GM21786 (cell line): ENCODE measurements around the gene RPL26.
"Not testable (repeated sequence)": the region's sequence is repeated elsewhere in the genome, so short reads cannot be mapped to it uniquely, and the experiment has no call there.

Experiments
- ATAC-seq: cut with Tn5 transposase; IDR thresholded peaks from one replicate; pipeline ENCODE4 v1.9.1; 2021; ENCODE audit not compliant: unreplicated experiment

The RPL26 gene

DNA sequence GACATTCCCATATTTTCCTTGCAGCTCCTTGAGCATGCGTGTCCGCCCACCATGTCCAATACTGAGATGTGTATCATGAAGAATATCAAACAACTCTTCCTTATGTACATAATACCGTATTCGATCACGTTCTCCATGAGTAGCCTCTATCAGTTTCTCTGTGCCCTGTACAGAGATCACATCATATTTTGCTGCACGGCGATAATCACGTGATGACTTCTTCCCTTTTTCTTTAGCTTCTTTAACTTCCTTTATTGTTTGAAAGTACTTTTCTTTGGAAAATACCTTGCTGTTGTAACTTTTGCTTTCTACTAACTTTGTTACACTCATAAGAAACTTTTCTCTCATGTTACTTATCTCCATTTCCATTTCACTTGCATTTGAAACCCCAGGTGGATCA is 13.0 kb downstream of the RPL26 start:
- no peak for ATAC-seq

DNA sequence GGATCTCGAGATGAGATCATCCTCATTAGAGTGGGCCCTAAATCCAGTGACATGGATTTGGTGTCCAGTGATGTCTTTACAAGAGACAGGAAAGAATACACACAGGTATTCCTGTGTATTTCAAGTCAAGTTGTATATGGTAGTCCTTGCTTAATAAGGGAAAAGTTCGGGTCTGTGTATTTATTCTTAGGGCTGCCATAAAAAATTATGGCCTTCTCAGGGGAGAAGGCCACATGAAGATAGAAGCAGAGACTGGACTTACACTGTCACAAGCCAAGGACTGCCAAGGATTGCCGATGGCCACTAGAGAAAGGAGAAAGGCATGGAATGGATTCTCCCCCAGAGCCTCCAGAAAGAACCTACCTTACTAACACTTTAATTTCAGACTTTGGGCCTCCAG is 14.8 kb downstream of the RPL26 start:
- no peak for ATAC-seq

DNA sequence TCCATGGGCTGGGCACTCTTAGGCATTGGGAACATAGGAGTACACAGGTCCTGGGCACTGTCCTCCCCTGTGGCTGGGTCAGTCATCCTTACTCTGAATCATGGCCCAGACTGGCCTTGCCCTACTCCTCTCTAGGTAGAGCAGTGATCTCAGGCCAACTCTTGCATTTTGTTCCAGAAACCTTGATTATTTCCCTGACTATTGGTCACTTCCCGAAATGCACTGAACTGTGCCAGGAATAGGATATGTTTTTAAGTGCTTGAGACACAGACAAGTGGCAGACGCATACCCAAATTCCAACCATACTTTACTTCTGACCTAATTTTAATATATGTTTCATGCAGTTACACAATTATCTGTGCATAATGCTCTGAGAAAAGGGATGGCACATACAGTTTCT is 16.8 kb downstream of the RPL26 start:
- ATAC-seq, result no peak

DNA sequence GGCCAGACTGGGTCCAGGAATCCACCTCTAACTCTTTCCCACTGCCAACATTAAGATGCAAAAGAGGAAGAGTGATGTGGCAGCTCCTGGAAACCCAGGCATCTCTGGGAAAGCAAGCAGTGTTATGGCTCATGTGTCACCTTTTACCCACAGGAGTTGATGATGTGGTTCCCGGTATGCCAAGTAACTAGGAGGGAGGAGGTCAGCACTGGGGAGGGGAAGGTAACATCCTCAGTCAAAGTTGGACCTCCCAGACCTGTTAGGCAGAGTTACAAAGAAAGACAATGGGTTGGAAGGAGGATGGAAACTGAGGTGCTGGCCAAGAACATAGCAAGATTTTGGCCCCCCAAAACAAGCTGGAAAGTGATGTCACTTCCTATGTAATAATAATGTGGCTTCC is 17.9 kb downstream of the RPL26 start:
- ATAC-seq, result no peak

DNA sequence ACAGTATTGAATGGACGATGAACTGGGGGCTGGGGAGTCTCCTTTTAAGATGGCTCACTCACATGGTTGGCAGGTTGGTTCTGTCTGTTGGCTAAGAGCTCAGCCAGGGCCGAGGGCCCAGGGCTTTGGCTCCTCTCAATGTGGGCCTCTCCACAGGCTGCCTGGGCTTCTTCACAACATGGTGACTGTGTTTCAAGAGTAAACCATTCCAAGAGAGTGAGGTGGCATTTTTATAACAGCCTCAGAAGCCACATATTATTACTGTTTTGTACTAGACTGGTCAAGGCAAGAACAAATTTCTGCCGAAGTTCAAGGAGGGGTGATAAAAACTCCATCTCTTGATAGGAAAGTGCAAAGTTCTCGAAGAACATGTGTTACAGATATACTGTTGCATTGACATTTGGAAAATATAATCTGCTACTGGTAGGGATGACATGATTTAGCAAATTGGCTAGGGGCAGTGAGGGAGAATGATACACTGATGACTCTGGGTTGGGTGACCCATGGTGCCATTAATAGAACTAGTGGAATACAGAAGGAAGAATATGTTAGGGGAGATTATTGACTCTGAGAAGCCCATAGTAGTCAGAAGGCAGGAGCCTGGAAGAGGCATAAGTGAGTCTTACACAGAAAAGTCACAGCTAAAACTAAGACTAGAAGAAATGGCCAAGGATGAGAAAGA is 20.2 kb downstream of the RPL26 start:
- ATAC-seq, result no peak

DNA sequence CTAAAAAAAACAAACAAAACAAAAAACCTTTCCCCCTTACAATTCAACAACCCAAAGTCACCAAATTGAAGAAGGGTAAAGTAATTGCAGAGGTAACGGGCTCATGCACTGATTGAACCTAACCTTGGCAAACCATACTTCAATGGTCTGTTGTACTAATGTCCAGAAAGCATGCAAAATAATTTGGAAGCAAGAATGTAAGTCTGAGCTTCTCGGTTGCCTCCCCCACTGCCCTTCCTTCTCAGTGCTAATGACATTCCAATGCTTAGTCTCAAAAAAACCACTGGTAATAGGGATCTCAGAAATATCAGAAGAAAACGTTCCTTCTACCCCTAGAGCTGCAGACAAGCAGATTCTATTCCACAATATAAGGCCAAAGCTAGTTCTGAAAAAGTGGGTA is 22.2 kb downstream of the RPL26 start:
- no peak for ATAC-seq

DNA sequence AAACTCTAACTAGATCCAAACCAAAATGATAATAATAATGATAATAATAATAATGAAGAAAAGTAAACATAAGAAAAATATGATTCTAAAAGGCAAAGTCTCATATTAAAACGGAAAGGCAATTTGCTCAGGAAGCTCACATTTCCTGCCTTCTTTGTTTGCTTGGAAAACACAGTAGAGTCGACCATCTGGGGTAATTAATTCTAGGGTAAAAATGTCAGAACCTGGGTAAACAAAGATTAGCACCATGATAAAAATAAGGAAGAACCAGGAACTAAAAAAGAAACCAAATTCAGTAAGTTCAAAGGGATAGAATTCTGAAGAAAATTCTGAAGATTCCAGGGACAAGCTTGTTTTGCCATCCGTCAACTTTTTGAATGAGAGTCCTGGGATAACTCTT is 22.7 kb downstream of the RPL26 start:
- no peak for ATAC-seq

DNA sequence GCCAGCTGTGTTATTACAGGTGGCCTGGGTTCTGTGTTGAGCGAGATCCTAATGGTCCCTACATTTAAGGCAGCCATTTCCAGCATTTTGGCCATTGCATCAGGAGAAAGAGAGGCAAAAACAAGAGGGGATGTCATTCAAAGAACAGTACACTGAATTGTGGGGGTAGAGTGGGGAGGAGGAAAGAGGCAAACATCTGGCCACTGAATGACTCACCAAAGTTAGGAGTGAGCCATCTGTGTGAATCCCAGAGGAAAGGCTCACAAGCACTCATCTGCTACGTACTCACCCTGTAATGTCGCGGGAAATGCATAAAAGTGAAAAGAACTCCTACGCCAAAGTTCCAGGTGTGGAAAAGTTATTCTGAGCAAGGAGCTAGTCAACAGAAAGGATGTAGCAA is 23.2 kb downstream of the RPL26 start:
- no peak for ATAC-seq

DNA sequence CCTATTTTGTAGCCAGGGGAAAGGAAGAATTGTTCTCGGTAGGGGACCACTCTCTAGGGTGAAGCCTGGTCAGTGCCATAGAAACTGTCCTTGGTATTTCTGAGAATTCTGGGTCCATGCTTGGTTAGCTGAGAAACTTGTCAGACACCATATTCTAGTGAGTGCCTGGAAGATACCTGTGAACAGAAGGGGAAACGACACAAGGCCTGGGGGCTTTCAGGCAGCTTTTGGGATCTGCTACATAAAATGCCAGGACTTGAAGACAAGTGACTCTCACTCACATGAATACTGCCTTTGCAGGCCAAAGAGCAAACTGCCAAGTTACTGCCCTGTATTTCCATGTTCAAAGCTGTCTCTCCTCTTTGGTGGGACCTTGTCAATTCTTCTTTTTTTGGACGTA is 25.1 kb downstream of the RPL26 start:
- no peak for ATAC-seq

DNA sequence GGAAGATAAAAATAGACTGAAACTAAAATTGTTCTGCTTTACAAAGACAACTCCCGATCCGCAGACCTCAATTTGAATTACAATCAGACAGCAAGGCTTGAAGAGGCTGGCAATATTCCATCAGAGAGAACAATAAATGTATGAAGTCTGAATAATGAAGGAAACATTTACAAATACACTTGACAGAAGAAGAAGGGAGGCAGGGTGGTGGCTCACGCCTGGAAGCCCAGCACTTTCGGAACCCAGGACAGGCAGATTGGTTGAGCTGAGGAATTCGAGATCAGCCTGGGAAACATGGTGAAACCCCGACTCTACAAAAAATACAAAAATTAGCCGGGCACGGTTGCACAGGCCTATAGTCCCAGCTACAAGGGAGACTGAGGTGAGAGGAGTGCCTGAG is 28.8 kb downstream of the RPL26 start:
- ATAC-seq, result no peak

DNA sequence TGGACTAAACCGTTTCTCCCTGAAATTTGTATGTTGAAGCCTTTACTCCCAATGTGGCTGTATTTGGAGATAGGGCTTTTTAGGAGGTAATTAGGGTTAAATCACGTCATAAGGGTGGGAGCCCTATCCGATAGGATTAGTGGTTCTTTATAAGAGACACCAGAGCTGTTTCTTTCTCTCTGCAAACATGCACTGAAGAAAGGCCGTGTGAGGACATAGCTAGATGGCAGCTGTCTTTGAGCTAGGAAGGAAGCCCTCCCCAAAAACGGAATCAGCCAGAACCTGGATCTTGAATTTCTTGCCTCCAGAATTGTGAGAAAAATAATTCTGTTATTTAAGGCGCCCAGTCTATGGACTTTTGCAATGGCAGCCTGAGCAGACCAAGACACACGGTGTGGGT is 29.3 kb downstream of the RPL26 start:
- no peak for ATAC-seq

DNA sequence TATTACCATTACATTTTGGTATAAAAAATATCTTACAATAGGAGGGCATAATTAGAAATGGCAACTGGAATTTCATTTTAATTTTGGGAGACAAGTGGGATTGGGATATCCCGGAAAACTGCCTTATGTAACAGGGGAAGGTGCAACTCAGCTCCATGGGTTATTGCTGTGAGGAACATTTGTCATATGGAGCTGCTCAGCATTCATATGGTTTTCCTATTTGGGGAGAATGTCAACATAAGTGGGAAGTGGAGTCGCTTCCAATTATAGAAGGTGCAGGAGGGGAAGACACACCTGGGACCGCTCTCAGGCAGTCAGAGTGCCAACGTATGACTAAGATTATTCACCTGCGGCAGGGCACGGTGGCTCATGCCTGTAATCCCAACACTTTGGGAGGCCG is 32.7 kb downstream of the RPL26 start:
- no peak for ATAC-seq

DNA sequence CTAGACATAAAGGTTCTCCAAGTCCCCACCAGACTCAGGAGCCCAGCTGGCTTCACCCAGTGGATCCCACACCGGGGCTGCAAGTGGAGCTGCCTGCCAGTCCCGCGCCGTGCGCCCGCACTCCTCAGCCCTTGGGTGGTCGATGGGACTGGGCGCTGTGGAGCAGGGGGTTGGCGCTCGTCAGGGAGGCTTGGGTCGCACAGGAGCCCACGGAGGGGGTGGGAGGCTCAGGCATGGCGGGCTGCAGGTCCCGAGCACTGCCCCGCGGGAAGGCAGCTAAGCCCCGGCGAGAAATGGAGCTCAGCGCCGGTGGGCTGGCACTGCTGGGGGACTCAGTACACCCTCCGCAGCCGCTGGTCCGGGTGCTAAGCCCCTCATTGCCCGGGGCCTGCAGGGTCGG is 36.0 kb downstream of the RPL26 start:
- not testable (repeated sequence) for ATAC-seq

DNA sequence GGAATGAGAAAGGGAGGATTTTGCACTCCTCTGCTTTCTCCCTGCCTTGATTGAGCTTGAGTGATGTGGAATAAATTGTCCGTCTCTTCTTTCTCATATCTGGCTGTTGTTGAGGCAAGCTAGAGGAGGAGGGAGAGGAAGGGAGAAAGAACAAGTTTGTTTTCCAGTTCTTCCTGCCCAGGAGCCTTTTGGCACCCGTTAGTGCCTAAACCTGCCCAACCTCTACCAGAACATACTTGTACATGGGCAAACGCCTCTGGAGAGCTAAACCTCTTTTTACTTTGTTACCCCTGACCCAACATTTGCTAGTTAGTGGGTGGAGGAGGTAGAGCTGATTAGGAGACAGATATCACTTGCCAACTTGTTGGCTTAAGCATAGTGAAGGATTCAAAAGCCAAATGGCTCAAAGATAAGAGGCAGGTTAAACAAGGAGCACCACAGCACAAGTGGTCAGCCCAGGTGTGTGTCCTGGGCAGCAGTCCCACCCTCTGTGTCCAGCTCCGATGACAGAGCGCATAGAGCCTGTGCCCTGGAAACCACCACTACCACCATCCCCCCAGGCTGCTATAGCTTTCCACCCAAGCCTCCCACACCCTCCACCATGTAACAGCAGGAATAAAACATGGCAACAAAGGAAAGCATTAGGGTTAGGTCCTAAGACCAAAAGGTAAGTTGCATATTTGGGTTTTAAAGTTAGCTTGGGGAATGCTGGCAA is 36.9 kb downstream of the RPL26 start:
- no peak for ATAC-seq

DNA sequence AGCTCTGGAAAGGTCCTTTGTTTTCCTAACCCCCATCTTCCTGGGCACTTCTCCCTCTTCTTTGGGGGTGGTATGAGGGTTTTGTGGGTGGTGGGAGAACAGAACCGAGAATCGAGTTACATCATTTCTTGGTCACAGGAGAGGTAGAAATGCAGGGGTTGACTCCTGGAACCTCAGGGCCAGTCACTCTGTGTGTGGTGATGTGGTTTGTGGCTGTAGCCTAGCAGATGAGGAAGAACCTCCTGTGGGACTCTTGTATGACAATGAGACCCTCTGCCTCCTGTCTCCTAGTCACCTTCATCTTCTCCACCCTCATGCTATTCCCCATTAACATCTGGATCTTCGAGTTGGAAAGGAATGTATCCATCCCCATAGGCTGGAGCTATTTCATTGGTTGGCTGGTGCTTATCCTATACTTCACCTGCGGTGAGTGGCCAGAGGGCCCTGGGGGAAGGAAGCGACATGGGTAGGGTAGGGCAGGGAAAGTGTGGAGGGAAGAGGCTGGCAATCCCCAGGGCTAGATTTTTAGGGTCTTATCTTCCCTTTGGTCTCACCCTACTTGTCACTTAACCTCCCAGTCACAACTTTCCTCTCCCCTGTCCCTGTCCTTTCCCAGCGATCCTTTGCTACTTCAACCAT is 37.8 kb downstream of the RPL26 start:
- ATAC-seq, result no peak

DNA sequence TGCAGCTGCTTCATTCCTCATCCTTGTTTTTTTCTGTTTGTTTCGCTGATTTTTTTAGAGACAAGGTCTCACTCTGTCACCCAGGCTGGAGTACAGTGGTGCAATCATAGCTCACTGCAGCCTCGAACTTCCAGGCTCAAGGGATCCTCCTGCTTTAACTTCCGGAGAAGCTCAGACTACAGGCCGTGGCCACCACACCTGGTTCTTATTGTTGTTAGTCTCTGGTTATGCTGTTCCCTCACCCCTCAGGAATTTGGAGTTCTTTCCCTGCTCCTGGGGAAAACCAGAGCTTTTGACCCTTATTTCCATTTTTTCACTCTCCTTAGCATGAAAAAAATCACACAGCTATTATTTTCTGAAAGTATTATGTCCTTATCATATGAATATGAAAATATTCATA is 41.5 kb downstream of the RPL26 start:
- ATAC-seq, result no peak

DNA sequence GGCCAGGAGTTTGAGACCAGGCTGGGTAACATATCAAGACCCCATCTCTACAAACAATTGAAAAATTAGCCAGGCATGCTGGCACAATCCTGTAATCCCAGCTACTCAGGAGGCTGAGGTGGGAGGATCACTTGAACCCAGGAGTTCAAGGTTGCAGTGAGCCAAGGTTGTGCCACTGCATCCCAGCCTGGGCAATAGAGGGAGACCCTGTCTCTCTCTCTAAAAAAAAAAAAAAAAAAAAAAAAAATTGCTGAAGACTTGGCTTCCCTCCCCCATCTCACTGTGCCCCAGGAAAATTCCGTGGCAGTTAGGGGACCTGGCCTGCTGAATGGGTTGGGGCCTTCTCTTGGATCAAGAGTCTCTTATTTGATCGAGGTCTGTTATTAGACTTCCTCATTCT is 43.5 kb downstream of the RPL26 start, which contains the start of gene ODF4:
Gene ODF4, plus strand, starts transcription at position 301 of the 400 bp plus-strand sequence. CDS start 212 bp downstream, outside the sequence.
- ATAC-seq, result no peak

DNA sequence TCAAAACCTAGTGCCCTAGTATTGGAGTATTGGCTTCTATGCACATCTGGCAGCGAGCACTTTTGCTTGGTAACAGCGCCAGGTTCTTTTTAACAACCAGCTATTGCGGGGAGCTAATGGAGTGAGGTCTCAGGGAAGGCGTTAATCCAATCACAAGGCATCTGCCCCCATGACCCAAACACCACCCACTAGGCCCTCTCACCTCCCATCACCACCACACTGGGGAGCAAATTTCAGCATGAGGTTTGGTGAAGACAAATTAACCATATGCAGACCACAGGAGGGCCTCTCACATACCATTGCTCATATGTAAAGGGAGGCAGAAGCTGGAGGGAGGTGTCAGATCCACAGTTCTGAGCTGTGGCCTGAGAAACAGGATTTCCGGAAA is 44.2 kb downstream of the RPL26 start:
- no peak for ATAC-seq

DNA sequence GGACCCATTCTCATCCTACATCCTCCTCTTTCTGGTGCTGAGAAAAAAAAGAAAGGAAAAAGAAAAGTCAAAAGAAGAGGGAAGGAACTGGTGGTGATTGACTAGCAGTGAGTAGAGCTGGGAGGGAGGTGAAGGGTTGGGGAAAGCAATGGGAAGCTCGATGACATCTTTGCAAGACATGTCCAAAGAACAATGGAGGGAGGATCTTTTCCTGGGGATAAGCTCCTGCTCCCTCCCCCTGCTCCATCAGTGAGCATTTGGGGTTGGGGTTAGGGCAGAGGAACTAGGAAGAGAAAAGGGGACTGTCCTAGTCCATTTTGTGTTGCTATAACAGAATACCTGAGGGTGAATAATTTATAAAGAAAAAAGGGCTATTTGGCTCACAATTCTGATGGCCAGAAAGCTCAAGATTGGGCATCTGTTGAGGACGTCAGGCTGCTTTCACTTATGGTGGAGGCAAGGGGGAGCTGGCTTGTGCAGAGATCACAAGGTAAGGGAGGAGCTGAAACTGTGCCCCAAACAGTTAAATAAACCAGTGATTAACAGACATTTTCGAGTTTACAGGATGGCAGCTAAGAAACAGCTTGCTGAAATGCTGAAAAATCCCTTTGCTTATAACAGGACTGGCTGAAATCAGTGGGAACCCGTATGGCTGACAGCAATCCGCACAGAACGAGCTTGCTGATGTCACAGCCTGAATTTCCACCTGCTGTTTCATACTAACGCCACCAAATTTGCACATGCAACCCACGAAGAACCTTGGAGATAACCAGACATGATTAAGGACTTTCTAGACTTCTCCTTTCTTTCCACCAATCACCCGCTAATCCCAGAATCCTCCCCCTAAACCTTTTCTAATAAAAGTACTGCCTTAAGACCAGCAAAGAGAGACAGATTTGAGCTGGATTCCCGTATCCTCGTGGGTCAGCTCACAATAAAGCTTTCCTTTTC is 44.9 kb downstream of the RPL26 start:
- no peak for ATAC-seq

DNA sequence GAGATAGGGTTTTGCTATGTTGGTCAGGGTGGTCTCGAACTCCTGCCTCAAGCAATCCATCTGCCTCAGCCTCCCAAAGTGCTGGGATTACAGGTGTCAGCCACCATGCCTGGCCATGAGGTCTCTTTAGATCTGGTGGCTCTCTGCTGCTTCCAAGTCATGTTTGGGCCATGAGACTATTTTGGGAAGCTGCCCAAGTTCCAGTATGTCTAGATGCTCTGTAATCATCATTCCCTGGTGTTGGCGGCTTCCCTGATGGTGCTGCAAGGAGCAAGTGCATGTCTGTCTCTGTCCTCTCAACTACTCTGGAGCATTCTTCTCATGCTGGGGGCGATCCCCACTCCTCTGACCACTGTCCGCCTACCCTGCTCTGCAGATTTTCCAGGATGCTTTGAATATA is 49.7 kb downstream of the RPL26 start:
- no peak for ATAC-seq

DNA sequence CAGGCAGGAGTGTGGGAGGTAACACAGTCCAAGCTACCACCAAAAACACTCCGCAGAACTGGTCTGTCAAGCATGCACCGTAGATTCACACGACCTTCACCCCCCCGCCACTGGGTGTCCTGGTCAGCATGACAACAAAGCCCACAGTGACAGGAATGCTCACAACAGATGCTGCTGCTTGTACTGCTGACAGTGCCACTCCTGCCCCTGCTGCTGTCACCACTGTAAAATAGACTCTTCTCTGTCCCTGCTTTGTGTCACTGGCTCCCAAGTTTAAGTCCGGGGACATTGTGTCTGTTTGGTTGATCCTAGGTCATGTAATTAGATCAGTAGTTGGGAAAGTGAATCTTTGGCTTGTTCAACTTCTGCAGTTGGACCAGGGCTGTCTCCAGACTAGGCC is 50.3 kb downstream of the RPL26 start:
- no peak for ATAC-seq
